ENCODE data around the gene SNX8.

Gene SNX8

DNA sequence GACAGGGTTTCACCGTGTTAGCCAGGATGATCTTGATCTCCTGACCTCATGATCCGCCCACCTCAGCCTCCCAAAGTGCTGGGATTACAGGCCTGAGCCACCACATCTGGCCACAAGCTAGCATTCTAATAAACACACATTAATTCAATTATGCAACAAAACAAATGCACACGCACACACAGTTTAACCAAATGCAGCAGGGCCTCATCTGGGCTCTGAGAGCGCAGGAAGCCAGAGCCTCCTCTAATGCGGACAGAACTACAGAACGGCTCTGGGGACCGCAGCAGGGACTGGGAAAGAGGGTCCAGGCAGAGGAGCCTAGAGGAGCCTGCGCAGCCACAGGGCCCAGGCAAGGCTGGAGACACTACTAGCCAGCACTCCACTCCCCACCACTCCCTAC is 85.3 kb downstream of the SNX8 start:
- Histone ChIP-seq H3K27me3 (ENCODE audit: control insufficient read depth, insufficient read depth, low read length) (no peaks in the 10 kb centered on the region), H3K36me3 (ENCODE audit: control insufficient read depth, insufficient read depth, low read length) (peaks cover 10% of the 10 kb centered on the region), H3K27ac (ENCODE audit: low read depth, low read length) (no peak overlapping the region), H3K4me1 (ENCODE audit: control insufficient read depth, insufficient read depth, low read length) (peaks cover 3% of the 10 kb centered on the region), H3K9ac (ENCODE audit: low read length) (no peak overlapping the region), H3K4me3 (ENCODE audit: low read length) (no peak overlapping the region)

DNA sequence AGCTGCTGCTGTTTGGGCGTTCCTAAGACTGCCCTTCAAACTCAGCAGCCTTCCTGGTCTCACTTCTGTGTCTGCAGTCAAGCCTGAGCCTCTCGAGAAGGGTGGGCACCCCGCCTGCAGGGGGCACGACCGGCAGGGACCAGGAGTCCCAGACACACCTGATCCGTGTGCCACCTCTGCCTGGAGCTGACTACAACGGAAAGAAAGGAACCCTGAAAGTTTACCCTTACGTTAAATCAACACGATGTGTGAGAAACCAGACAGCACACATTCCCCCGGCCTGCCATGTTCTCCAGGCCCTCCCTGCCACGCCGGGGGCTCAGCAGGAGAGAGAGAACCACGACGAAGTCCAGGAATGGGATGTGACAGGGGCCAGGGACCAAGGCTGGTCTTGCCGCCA is 86.5 kb downstream of the SNX8 start:
- H3K27ac ChIP-seq (ENCODE audit: low read depth, low read length), result no peak overlapping the region
- no peak overlapping the region for H3K4me3 ChIP-seq (ENCODE audit: low read length)
- H3K9ac ChIP-seq (ENCODE audit: low read length), result no peak overlapping the region
- peaks cover 10% of the 10 kb centered on the region for H3K36me3 ChIP-seq (ENCODE audit: control insufficient read depth, insufficient read depth, low read length)
- peaks cover 3% of the 10 kb centered on the region for H3K4me1 ChIP-seq (ENCODE audit: control insufficient read depth, insufficient read depth, low read length)
- H3K27me3 ChIP-seq (ENCODE audit: control insufficient read depth, insufficient read depth, low read length), result no peaks in the 10 kb centered on the region

DNA sequence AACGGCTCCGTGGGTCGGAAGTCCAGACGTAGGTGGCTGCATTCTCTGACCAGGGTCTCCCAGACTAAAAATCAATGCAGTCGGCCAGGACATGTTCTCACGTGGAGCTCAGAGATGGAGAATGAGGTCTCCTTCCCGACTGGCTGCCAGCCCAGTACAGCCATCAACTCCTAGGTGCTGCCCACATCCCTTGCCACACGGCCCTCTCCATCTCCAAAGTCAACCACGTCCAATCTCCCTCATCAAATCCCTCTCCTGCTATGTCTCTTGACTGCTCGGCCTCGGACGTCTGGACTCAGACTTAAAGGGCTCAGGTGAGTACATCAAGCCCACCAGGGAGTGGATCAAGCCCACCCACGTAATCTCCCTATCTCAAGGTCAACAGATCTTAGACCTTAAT is 88.4 kb downstream of the SNX8 start:
- Histone ChIP-seq H3K27me3 (ENCODE audit: control insufficient read depth, insufficient read depth, low read length) (no peaks in the 10 kb centered on the region), H3K9ac (ENCODE audit: low read length) (no peak overlapping the region), H3K36me3 (ENCODE audit: control insufficient read depth, insufficient read depth, low read length) (peaks cover 14% of the 10 kb centered on the region), H3K4me3 (ENCODE audit: low read length) (no peak overlapping the region), H3K4me1 (ENCODE audit: control insufficient read depth, insufficient read depth, low read length) (no peaks in the 10 kb centered on the region), H3K27ac (ENCODE audit: low read depth, low read length) (no peak overlapping the region)

DNA sequence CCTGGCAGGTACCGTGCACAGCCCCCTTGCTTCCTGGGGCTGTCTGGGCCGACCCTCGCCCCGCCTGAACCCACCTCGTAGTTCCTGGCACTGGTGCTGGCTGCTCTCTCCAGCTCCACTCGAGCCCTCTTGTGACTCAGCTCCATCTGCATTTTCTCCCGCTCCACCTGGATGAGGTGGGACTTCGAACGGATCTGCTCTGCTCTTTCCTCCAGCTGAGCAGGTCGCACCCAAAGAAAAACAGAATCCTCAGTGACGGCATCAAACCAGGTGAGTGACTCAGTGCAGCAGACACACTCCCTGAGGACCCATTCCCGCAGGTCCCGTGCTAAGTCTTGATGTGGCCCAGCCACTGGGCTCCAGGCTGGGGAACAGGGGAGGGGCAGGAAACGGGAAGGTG is 88.9 kb downstream of the SNX8 start:
- Histone ChIP-seq H3K27ac (ENCODE audit: low read depth, low read length) (no peak overlapping the region), H3K36me3 (ENCODE audit: control insufficient read depth, insufficient read depth, low read length) (peaks cover 14% of the 10 kb centered on the region), H3K4me3 (ENCODE audit: low read length) (no peak overlapping the region), H3K27me3 (ENCODE audit: control insufficient read depth, insufficient read depth, low read length) (no peaks in the 10 kb centered on the region), H3K9ac (ENCODE audit: low read length) (no peak overlapping the region), H3K4me1 (ENCODE audit: control insufficient read depth, insufficient read depth, low read length) (no peaks in the 10 kb centered on the region)

DNA sequence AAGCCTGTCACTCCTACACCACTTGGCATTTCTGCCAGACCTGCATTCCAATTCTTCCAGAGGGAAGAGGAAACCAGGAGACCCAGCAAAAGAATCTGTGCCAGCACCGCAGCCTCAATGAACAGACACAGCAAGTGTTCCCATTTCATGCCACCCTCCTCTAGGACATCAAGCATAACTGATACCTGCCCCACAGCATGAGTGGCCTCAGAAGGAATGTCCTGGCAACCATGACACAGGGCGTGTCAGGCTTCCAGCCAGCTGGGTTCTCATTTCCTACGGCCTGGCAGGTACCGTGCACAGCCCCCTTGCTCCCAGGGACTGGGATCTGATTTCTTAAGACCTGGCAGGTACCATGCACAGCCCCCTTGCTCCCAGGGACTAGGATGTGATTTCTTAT is 89.3 kb downstream of the SNX8 start:
- no peak overlapping the region for H3K4me3 ChIP-seq (ENCODE audit: low read length)
- peaks cover 12% of the 10 kb centered on the region for H3K36me3 ChIP-seq (ENCODE audit: control insufficient read depth, insufficient read depth, low read length)
- no peak overlapping the region for H3K9ac ChIP-seq (ENCODE audit: low read length)
- no peak overlapping the region for H3K27ac ChIP-seq (ENCODE audit: low read depth, low read length)
- no peaks in the 10 kb centered on the region for H3K27me3 ChIP-seq (ENCODE audit: control insufficient read depth, insufficient read depth, low read length)
- H3K4me1 ChIP-seq (ENCODE audit: control insufficient read depth, insufficient read depth, low read length), result no peaks in the 10 kb centered on the region

DNA sequence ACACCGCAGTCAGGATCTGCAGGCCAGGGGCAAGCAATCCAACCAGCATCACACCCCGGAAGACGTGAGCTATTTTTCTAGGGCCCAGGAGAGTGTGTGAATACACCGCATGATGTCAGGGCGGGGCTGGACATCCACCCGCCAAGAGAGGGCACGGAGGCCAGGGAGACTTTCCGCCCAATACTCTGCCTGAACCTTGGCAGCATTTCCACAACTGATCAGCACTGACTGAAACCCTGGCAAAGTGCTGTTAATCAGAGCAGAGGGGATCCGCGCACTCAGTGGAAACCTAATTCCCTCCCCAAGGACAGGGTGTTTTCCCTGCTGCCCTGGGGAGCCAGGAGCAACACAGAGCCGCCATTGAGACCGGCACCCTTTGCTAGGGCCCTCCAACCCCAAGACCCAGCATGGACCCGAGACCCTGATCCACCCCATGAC is 89.7 kb downstream of the SNX8 start:
- no peak overlapping the region for H3K27ac ChIP-seq (ENCODE audit: low read depth, low read length)
- H3K36me3 ChIP-seq (ENCODE audit: control insufficient read depth, insufficient read depth, low read length), result peaks cover 10% of the 10 kb centered on the region
- no peaks in the 10 kb centered on the region for H3K27me3 ChIP-seq (ENCODE audit: control insufficient read depth, insufficient read depth, low read length)
- no peak overlapping the region for H3K4me3 ChIP-seq (ENCODE audit: low read length)
- H3K4me1 ChIP-seq (ENCODE audit: control insufficient read depth, insufficient read depth, low read length), result no peaks in the 10 kb centered on the region
- no peak overlapping the region for H3K9ac ChIP-seq (ENCODE audit: low read length)

DNA sequence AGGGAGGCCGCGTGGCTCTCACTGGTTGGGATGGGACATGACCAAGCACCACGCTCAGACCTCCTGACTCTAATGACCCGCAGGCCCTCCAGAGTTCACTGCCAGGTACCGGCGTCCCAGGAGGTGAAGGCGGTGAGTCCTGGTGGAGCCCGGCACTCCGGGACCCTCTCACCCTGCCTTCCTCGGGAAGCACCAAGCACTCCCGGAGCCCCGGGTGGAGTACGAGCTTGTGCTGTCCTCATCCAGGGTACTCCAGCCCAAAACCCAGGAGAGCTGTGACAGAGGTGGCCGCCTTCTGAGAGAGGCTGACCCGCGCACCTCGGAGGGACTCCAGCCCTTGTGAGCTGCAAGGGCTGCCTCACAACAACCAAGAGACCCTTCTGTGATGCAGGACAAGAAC is 90.9 kb downstream of the SNX8 start:
- Histone ChIP-seq H3K27me3 (ENCODE audit: control insufficient read depth, insufficient read depth, low read length) (no peaks in the 10 kb centered on the region), H3K4me3 (ENCODE audit: low read length) (no peak overlapping the region), H3K36me3 (ENCODE audit: control insufficient read depth, insufficient read depth, low read length) (peaks cover 10% of the 10 kb centered on the region), H3K4me1 (ENCODE audit: control insufficient read depth, insufficient read depth, low read length) (no peaks in the 10 kb centered on the region), H3K9ac (ENCODE audit: low read length) (no peak overlapping the region), H3K27ac (ENCODE audit: low read depth, low read length) (no peak overlapping the region)

DNA sequence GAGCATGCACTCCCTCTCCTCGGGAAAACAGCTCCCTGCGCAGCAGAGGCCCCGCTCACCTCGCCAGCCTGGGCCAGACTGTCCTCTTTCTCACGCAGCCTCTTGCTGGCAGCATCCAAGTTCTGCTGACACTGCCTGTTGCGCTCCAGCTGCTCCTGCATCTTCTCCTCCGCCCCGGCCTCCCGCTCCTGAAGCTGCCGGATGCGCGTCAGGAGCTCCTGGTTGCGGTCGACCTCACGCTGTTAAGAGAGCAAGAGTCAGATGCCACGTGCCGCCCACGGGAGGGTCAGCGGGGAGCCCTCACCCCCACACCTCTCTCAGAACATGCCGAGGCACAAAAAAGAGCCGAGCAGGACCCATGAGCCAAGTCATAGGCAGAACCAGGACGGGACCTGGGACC is 91.7 kb downstream of the SNX8 start:
- Histone ChIP-seq H3K9ac (ENCODE audit: low read length) (no peak overlapping the region), H3K36me3 (ENCODE audit: control insufficient read depth, insufficient read depth, low read length) (peaks cover 13% of the 10 kb centered on the region), H3K4me1 (ENCODE audit: control insufficient read depth, insufficient read depth, low read length) (no peaks in the 10 kb centered on the region)

DNA sequence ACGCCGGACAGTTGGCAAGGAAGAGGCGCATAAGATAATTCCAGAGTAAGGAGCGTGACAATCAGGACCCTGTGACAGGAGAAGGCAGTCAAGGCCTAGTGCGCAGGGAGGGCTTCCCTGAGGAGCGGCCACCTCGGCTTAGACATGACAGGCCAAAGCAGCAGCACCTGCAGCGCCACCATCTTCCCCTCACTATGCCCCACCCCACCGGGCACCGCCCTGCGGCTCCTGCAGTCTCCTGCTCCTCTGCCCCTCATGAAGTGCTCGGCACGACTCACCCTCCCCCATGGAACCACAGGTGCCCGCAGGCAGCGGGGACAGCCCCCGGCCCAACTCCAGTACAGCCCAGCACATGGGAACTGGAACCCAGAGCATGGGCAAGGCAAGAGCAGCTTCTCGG is 93.3 kb downstream of the SNX8 start:
- peaks cover 22% of the 10 kb centered on the region for H3K36me3 ChIP-seq (ENCODE audit: control insufficient read depth, insufficient read depth, low read length)
- no peak overlapping the region for H3K9ac ChIP-seq (ENCODE audit: low read length)
- no peak overlapping the region for H3K4me3 ChIP-seq (ENCODE audit: low read length)
- H3K27ac ChIP-seq (ENCODE audit: low read depth, low read length), result no peak overlapping the region
- H3K4me1 ChIP-seq (ENCODE audit: control insufficient read depth, insufficient read depth, low read length), result no peaks in the 10 kb centered on the region
- H3K27me3 ChIP-seq (ENCODE audit: control insufficient read depth, insufficient read depth, low read length), result no peaks in the 10 kb centered on the region

More for the DNA sequence above, 91.7 kb downstream of the SNX8 start:
- Histone ChIP-seq H3K4me3 (ENCODE audit: low read length) (no peak overlapping the region), H3K27ac (ENCODE audit: low read depth, low read length) (no peak overlapping the region), H3K27me3 (ENCODE audit: control insufficient read depth, insufficient read depth, low read length) (no peaks in the 10 kb centered on the region)

DNA sequence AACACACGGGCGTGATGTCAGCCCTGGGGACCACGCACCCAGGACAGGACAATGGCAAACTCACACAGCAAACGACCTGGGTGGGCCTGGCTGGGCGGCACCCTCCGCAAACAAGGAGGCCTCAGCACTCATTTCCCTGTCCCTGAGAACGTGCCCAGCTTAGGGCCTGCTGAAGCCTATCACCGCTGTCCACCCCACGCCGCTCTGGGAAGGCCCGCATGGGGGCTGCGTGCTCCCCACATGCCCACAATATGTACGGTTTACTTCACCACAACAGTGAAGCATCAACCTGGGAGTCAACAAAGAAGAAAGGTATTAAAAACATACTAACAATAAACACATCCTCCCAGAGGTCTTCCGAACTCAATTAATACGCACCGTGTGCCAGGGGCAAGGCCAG is 93.7 kb downstream of the SNX8 start:
- Histone ChIP-seq H3K9ac (ENCODE audit: low read length) (no peak overlapping the region), H3K27me3 (ENCODE audit: control insufficient read depth, insufficient read depth, low read length) (no peaks in the 10 kb centered on the region), H3K4me3 (ENCODE audit: low read length) (no peak overlapping the region), H3K27ac (ENCODE audit: low read depth, low read length) (no peak overlapping the region), H3K4me1 (ENCODE audit: control insufficient read depth, insufficient read depth, low read length) (no peaks in the 10 kb centered on the region), H3K36me3 (ENCODE audit: control insufficient read depth, insufficient read depth, low read length) (peaks cover 24% of the 10 kb centered on the region)

DNA sequence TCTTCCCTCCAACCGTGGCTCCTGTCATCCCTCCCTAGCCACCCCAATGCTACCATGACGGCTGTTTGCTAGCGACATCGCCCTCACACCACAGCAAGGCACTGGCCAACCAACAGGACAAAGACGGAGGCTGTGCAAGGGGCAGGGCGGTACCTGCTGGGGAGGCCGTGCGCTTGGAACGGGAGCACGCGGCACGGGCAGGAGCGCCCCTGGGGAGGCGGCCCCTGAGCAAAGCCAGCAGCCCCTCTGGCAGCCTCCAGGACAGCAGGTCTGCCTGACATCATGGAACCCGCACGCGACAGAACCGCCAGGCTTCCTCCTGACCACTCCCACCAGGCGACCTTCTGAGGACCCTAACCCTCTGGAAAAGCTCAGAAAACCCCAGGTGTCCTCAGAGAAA is 94.2 kb downstream of the SNX8 start:
- no peak overlapping the region for H3K4me3 ChIP-seq (ENCODE audit: low read length)
- peaks cover 26% of the 10 kb centered on the region for H3K36me3 ChIP-seq (ENCODE audit: control insufficient read depth, insufficient read depth, low read length)
- no peaks in the 10 kb centered on the region for H3K4me1 ChIP-seq (ENCODE audit: control insufficient read depth, insufficient read depth, low read length)
- no peak overlapping the region for H3K27ac ChIP-seq (ENCODE audit: low read depth, low read length)
- H3K9ac ChIP-seq (ENCODE audit: low read length), result no peak overlapping the region
- H3K27me3 ChIP-seq (ENCODE audit: control insufficient read depth, insufficient read depth, low read length), result no peaks in the 10 kb centered on the region

DNA sequence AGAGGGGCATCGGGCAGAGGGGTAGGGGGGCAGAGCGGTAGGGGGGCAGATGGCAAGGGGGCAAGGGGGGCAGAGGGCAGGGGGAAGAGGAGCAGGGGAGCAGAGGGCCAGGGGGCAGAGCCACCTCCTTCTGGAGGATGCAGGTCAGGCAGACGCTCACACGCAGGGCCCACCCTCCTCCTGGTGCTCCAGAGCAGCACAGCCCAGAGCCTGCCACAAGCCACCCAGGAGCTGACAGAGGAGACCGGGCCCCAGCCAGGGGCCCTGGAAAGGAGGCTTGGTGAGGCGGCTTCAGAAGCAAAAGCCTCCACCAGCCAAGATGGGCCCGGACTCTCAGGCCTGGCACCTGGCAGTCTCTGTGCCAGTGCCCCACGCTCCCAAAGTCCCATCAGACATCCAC is 94.6 kb downstream of the SNX8 start:
- Histone ChIP-seq H3K4me1 (ENCODE audit: control insufficient read depth, insufficient read depth, low read length) (no peaks in the 10 kb centered on the region), H3K27ac (ENCODE audit: low read depth, low read length) (no peak overlapping the region), H3K36me3 (ENCODE audit: control insufficient read depth, insufficient read depth, low read length) (peaks cover 24% of the 10 kb centered on the region), H3K27me3 (ENCODE audit: control insufficient read depth, insufficient read depth, low read length) (no peaks in the 10 kb centered on the region), H3K4me3 (ENCODE audit: low read length) (no peak overlapping the region), H3K9ac (ENCODE audit: low read length) (no peak overlapping the region)

DNA sequence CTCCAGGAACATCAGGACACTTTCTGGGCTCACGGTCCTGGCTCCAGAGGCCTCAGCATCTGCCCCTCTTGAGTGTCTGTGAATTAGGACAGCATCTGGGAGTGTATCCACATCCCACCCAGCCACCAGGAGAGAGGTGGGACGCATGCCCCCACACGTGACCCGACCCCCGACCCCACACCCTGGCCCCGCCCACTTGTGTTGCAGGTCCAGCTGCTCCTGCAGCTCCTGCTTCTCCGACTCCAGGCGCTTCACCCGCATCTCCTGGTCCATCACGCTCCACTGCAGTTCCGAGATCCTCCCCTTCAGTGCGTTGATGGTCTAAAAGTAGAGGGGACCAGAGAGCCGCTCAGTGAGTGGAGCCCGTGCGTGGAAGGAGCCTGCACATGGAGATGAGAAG is 95.1 kb downstream of the SNX8 start:
- Histone ChIP-seq H3K4me1 (ENCODE audit: control insufficient read depth, insufficient read depth, low read length) (no peaks in the 10 kb centered on the region), H3K27me3 (ENCODE audit: control insufficient read depth, insufficient read depth, low read length) (no peaks in the 10 kb centered on the region), H3K36me3 (ENCODE audit: control insufficient read depth, insufficient read depth, low read length) (peaks cover 27% of the 10 kb centered on the region), H3K4me3 (ENCODE audit: low read length) (no peak overlapping the region), H3K9ac (ENCODE audit: low read length) (no peak overlapping the region), H3K27ac (ENCODE audit: low read depth, low read length) (no peak overlapping the region)

DNA sequence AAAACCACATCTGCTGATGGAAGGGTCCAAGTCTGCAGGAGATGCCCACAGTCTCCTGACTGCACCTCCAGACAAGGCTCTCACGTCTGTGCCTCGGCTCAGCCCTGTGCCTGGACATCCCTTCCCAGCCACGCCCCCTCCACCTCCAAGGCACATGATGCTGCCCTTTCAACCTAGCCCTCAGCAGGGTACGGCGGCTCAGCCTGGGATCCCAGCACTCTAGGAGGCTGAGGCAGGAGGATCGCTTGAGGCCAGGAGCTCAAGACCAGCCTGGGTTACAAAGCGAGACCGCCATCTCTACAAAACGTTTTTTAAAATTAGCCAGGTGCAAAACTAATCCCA is 95.8 kb downstream of the SNX8 start:
- Histone ChIP-seq H3K27ac (ENCODE audit: low read depth, low read length) (no peak overlapping the region), H3K36me3 (ENCODE audit: control insufficient read depth, insufficient read depth, low read length) (peaks cover 31% of the 10 kb centered on the region), H3K9ac (ENCODE audit: low read length) (no peak overlapping the region), H3K27me3 (ENCODE audit: control insufficient read depth, insufficient read depth, low read length) (no peaks in the 10 kb centered on the region), H3K4me1 (ENCODE audit: control insufficient read depth, insufficient read depth, low read length) (no peaks in the 10 kb centered on the region), H3K4me3 (ENCODE audit: low read length) (no peak overlapping the region)

Measured in rectal smooth muscle tissue (tissue), 1 donor.